HG03039 (cell line): ENCODE data around the gene SLC9A9.

ENCODE experiments used
- ATAC-seq: cut with Tn5 transposase; IDR thresholded peaks from one replicate; pipeline ENCODE4 v1.9.1; 2021; ENCODE audit warnings: mild to moderate bottlenecking, moderate library complexity; ENCODE audit not compliant: unreplicated experiment

SLC9A9 gene

GRCh38 chr3:143848704-143849103 lies 436 bp upstream of the SLC9A9 start:
- ATAC-seq: no peak

GRCh38 chr3:143843587-143843986 lies 4.7 kb downstream of the SLC9A9 start:
- no peak for ATAC-seq

- no peak for ATAC-seq
Observed at GRCh38 chr3:143840636-143841035, 7.6 kb downstream of the SLC9A9 start.

GRCh38 chr3:143839980-143840379 lies 8.3 kb downstream of the SLC9A9 start:
- no peak for ATAC-seq

- no peak for ATAC-seq
Observed at GRCh38 chr3:143837076-143837475, 11.2 kb downstream of the SLC9A9 start.

GRCh38 chr3:143835312-143835711 lies 13.0 kb downstream of the SLC9A9 start:
- no peak for ATAC-seq

- peak; percentile 61 for ATAC-seq
Observed at GRCh38 chr3:143832433-143832832, 15.8 kb downstream of the SLC9A9 start.

- peak; percentile 66 for ATAC-seq
Observed at GRCh38 chr3:143831994-143832393, 16.3 kb downstream of the SLC9A9 start.

- peak; percentile 40 for ATAC-seq
Observed at GRCh38 chr3:143831208-143831607, 17.1 kb downstream of the SLC9A9 start.

GRCh38 chr3:143830786-143831185 lies 17.5 kb downstream of the SLC9A9 start:
- no peak for ATAC-seq

GRCh38 chr3:143830063-143830462 lies 18.2 kb downstream of the SLC9A9 start:
- ATAC-seq: no peak

GRCh38 chr3:143827425-143827824 lies 20.8 kb downstream of the SLC9A9 start:
- no peak for ATAC-seq

- no peak for ATAC-seq
Observed at GRCh38 chr3:143826296-143826695, 22.0 kb downstream of the SLC9A9 start.

GRCh38 chr3:143825513-143825912 lies 22.8 kb downstream of the SLC9A9 start:
- peak; percentile 43 for ATAC-seq

- ATAC-seq: no peak
Observed at GRCh38 chr3:143824735-143825385, 23.4 kb downstream of the SLC9A9 start.

- ATAC-seq: no peak
Observed at GRCh38 chr3:143822798-143823197, 25.5 kb downstream of the SLC9A9 start.

GRCh38 chr3:143822374-143822773 lies 25.9 kb downstream of the SLC9A9 start:
- ATAC-seq: no peak

- ATAC-seq: no peak
Observed at GRCh38 chr3:143821862-143822261, 26.4 kb downstream of the SLC9A9 start.

- no peak for ATAC-seq
Observed at GRCh38 chr3:143820466-143821221, 27.6 kb downstream of the SLC9A9 start.

- no peak for ATAC-seq
Observed at GRCh38 chr3:143819890-143820289, 28.4 kb downstream of the SLC9A9 start.

GRCh38 chr3:143814443-143814889 lies 33.8 kb downstream of the SLC9A9 start:
- peak; percentile 52 for ATAC-seq

- no peak for ATAC-seq
Observed at GRCh38 chr3:143812481-143812880, 35.8 kb downstream of the SLC9A9 start.
